Heart left ventricle (tissue), 13 donors: ENCODE measurements around the gene MGLL.

Experiments
- CTCF ChIP-seq, 12 donors: fragments of 200-600 bp; sonication (generic) in 4 of 12; IDR thresholded peaks; one replicate each; pipeline versions ENCODE4 v1.5.0 to v1.8.0; 2018 to 2022; ENCODE audit warnings: antibody characterized with exemption in 12 of 12, mild to moderate bottlenecking in 5 of 12
- POLR2A ChIP-seq, 2 donors: fragments of 450-650 bp; IDR thresholded peaks; one replicate each; pipeline ENCODE4 v1.6.1; 2017; ENCODE audit warnings: antibody characterized with exemption in 2 of 2, mild to moderate bottlenecking in 2 of 2, moderate library complexity in 2 of 2
- donor health status: ischemic (EF 13 %, LVEDD 7.1; RV severe dilation, severe dysfunction).
- donor health status: DM: no; HTN: yes; CAD: no.
- donor health status: DM: no; HTN: no; CAD: no.
- donor health status: ischemic (EF 25% LVEDD 6.9; RV normal size, moderate dysfunction).
- donor health status: ischemic (EF 25% LVEDD 5.7; RV mildly dilated, moderate dysfunction).
- donor health status: ischemic (EF 35%, LVEDD 5.7; RV mildly dilated, moderate dysfunction).
- donor health status: nonischemic (EF 11% LVEDD 7.7; RV severe dilation, severe dysfunction).
- donor health status: DM: yes; HTN: yes; CAD: no.
- donor health status: PGD.
- donor health status: ischemic (EF 29% LVEDD 5.4; RV normal size, mild dysfunction).
- donor health status: nonischemic (EF 23%, LVEDD 6.1; RV moderate dilation, normal function).

GRCh38 chr3:127748754-127749327 lies 73.5 kb downstream of the MGLL start:
- no peak for TF ChIP-seq POLR2A (IDR thresholded peaks at IDR 0.05)
- no peak for TF ChIP-seq CTCF (IDR thresholded peaks at IDR 0.05)
